HEK293 (cell line): ENCODE measurements around the gene PDZD8.

Source experiments
- CTCF ChIA-PET: fragments of 350-600 bp; formaldehyde crosslinking; extraction: SDS; loops from one replicate; lab custom pipeline; 2021; ENCODE audit warnings: antibody characterized with exemption; lab: Yijun Ruan, JAX
- POLR2A ChIA-PET: fragments of 300-600 bp; formaldehyde crosslinking; extraction: SDS; loops from one replicate; lab custom pipeline; 2020; ENCODE audit warnings: antibody characterized with exemption, inconsistent platforms; lab: Yijun Ruan, JAX
- H3K27ac ChIP-seq: fragments of 200-500 bp; sonication (Bioruptor generic); 2 replicates; pipeline ENCODE4 v1.5.1; 2014; ENCODE audit warnings: low read depth, low read length, control low read depth, inconsistent platforms; ENCODE audit errors: extremely low read depth
- H3K36me3 ChIP-seq, 2 experiments: fragments of 200-500 bp in 1 of 2; sonication (Bioruptor generic) in 1 of 2; 1 replicate in 1 of 2; 2 replicates in 1 of 2; pipeline ENCODE4 v1.5.1; 2014 to 2017; ENCODE audit warnings: inconsistent platforms in 2 of 2, low read length in 2 of 2; ENCODE audit not compliant: control insufficient read depth in 2 of 2, insufficient read depth in 1 of 2
- H3K4me1 ChIP-seq: fragments of 200-500 bp; sonication (Bioruptor generic); 2 replicates; pipeline ENCODE4 v1.5.1; 2014; ENCODE audit warnings: mild to moderate bottlenecking, low read length, inconsistent platforms; ENCODE audit not compliant: control insufficient read depth, insufficient read depth
- H3K4me3 ChIP-seq: 2 replicates; pipeline ENCODE4 v1.5.1; 2011; ENCODE audit warnings: low read depth, mild to moderate bottlenecking, control low read depth, low read length, moderate library complexity
- H3K9me3 ChIP-seq: fragments of 200-500 bp; sonication (Bioruptor generic); 2 replicates; pipeline ENCODE4 v1.5.1; 2014; ENCODE audit warnings: low read depth, low read length, inconsistent platforms; ENCODE audit not compliant: control insufficient read depth, insufficient read depth
- GLIS2 ChIP-seq: fragments of 450-650 bp; formaldehyde crosslinking; IDR thresholded peaks from 2 replicates; pipeline ENCODE4 v1.5.1; 2016; ENCODE audit warnings: missing biosample characterization, missing genetic modification characterization
- KLF7 ChIP-seq: fragments of 450-650 bp; formaldehyde crosslinking; IDR thresholded peaks from 2 replicates; pipeline ENCODE4 v1.5.1; 2016; ENCODE audit warnings: missing biosample characterization, missing genetic modification characterization, borderline replicate concordance
- MYNN ChIP-seq: fragments of 450-650 bp; formaldehyde crosslinking; IDR thresholded peaks from 2 replicates; pipeline ENCODE4 v1.5.1; 2016; ENCODE audit warnings: missing biosample characterization, missing genetic modification characterization, borderline replicate concordance
- OVOL3 ChIP-seq: fragments of 450-650 bp; formaldehyde crosslinking; IDR thresholded peaks from 2 replicates; pipeline ENCODE4 v1.5.1; 2016; ENCODE audit warnings: missing biosample characterization, missing genetic modification characterization
- PRDM6 ChIP-seq: fragments of 450-650 bp; formaldehyde crosslinking; IDR thresholded peaks from 2 replicates; pipeline ENCODE4 v1.5.1; 2017; ENCODE audit warnings: missing biosample characterization, missing genetic modification characterization
- SCRT1 ChIP-seq: fragments of 450-650 bp; formaldehyde crosslinking; IDR thresholded peaks from 2 replicates; pipeline ENCODE4 v1.5.1; 2016; ENCODE audit warnings: missing biosample characterization, missing genetic modification characterization, borderline replicate concordance
- SP2 ChIP-seq: fragments of 450-650 bp; formaldehyde crosslinking; IDR thresholded peaks from 2 replicates; pipeline ENCODE4 v1.5.1; 2016; ENCODE audit warnings: missing biosample characterization, missing genetic modification characterization
- YY2 ChIP-seq: fragments of 450-650 bp; formaldehyde crosslinking; IDR thresholded peaks from 2 replicates; pipeline ENCODE4 v1.5.1; 2016; ENCODE audit warnings: missing biosample characterization, missing genetic modification characterization
- ZBTB48 ChIP-seq: fragments of 450-650 bp; formaldehyde crosslinking; IDR thresholded peaks from 2 replicates; pipeline ENCODE4 v1.5.1; 2016; ENCODE audit warnings: missing biosample characterization, missing genetic modification characterization
- ZNF140 ChIP-seq: fragments of 450-650 bp; formaldehyde crosslinking; IDR thresholded peaks from 2 replicates; pipeline ENCODE4 v1.5.1; 2016; ENCODE audit warnings: missing biosample characterization, missing genetic modification characterization
- ZNF184 ChIP-seq: fragments of 450-650 bp; IDR thresholded peaks from 2 replicates; pipeline ENCODE4 v1.5.1; 2018; ENCODE audit warnings: missing biosample characterization, mild to moderate bottlenecking, missing genetic modification characterization
- ZNF280C ChIP-seq: fragments of 450-650 bp; formaldehyde crosslinking; IDR thresholded peaks from 2 replicates; pipeline ENCODE4 v1.5.1; 2016; ENCODE audit warnings: missing biosample characterization, missing genetic modification characterization
- ZNF48 ChIP-seq: fragments of 450-650 bp; formaldehyde crosslinking; IDR thresholded peaks from 2 replicates; pipeline ENCODE4 v1.5.1; 2016; ENCODE audit warnings: missing biosample characterization, missing genetic modification characterization
- ZNF518A ChIP-seq: fragments of 450-650 bp; formaldehyde crosslinking; conservative IDR thresholded peaks from 2 replicates; pipeline ENCODE4 v1.5.1; 2016; ENCODE audit warnings: low read depth, missing biosample characterization, missing genetic modification characterization
- ZNF544 ChIP-seq: fragments of 450-650 bp; formaldehyde crosslinking; IDR thresholded peaks from 2 replicates; pipeline ENCODE4 v1.5.0; 2017; ENCODE audit warnings: missing biosample characterization, missing genetic modification characterization
- ZNF549 ChIP-seq: fragments of 450-650 bp; IDR thresholded peaks from 2 replicates; pipeline ENCODE4 v1.5.1; 2018; ENCODE audit warnings: missing biosample characterization, missing genetic modification characterization, mild to moderate bottlenecking, inconsistent platforms, moderate library complexity
- ZNF843 ChIP-seq: fragments of 450-650 bp; formaldehyde crosslinking; IDR thresholded peaks from 2 replicates; pipeline ENCODE4 v1.5.1; 2016; ENCODE audit warnings: missing biosample characterization, missing genetic modification characterization
- ZSCAN30 ChIP-seq: fragments of 450-650 bp; IDR thresholded peaks from 2 replicates; pipeline ENCODE4 v1.5.1; 2018; ENCODE audit warnings: missing biosample characterization, mild to moderate bottlenecking, missing genetic modification characterization, moderate library complexity

The PDZD8 gene

GRCh38 chr10:117405730-117406129, 30.5 kb upstream of the PDZD8 start (continued):
- TF ChIP-seq SCRT1 (tag by site-specific recombination) (no peak), ZNF48 (no peak)

GRCh38 chr10:117400329-117400728, 25.1 kb upstream of the PDZD8 start:
- no peaks in the 10 kb centered on the region for H3K4me1 ChIP-seq
- ChIA-PET CTCF (interaction anchor here (1.2 kb wide), 1 partner anchor 43 kb away, joined by 4 read pairs; no protein-coding TSS in a partner anchor), POLR2A (no interaction called here)
- no peaks in the 10 kb centered on the region for H3K9me3 ChIP-seq
- no peak overlapping the region for H3K27ac ChIP-seq
- TF ChIP-seq SP2 (tag by site-specific recombination): no peak
- TF ChIP-seq ZNF184 (tag by site-specific recombination): no peak
- TF ChIP-seq KLF7 (tag by site-specific recombination): no peak
- TF ChIP-seq ZNF140: no peak
- TF ChIP-seq GLIS2 (tag by site-specific recombination): no peak
- no peak for TF ChIP-seq OVOL3 (tag by site-specific recombination)
- no peak for TF ChIP-seq ZBTB48 (tag by site-specific recombination)
- TF ChIP-seq PRDM6 (tag by site-specific recombination): no peak
- TF ChIP-seq MYNN (tag by site-specific recombination): no peak
- TF ChIP-seq YY2 (tag by site-specific recombination): no peak
- no peak for TF ChIP-seq ZNF518A (tag by site-specific recombination)
- no peak for TF ChIP-seq ZSCAN30 (tag by site-specific recombination)
- no peak for TF ChIP-seq ZNF843 (tag by site-specific recombination)
- H3K4me3 ChIP-seq: no peak overlapping the region
- H3K36me3 ChIP-seq: no peaks in the 10 kb centered on the region

- Histone ChIP-seq H3K4me3 (no peak overlapping the region), H3K9me3 (no peaks in the 10 kb centered on the region), H3K27ac (no peak overlapping the region), H3K36me3 (no peaks in the 10 kb centered on the region), H3K4me1 (no peaks in the 10 kb centered on the region)
- no peak for TF ChIP-seq ZNF280C (tag by site-specific recombination)
- TF ChIP-seq ZNF549 (tag by site-specific recombination): no peak
- no peak for TF ChIP-seq ZSCAN30 (tag by site-specific recombination)
- no peak for TF ChIP-seq ZNF544 (tag by site-specific recombination)
- POLR2A ChIA-PET: no interaction called here
- CTCF ChIA-PET: no interaction called here
Observed at GRCh38 chr10:117399341-117400196, 24.3 kb upstream of the PDZD8 start.
